HL-60/S4 (cell line): Measurements from ENCODE around the gene DDX41.
"Not testable (repeated sequence)": the region's sequence is repeated elsewhere in the genome, so short reads cannot be mapped to it uniquely, and the experiment has no call there.

Source experiments
- in situ Hi-C: fragments of 300-500 bp; cut with MboI; formaldehyde crosslinking; loops from 2 replicates; pipeline ENCODE4 v1.14.3; 2022; ENCODE audit warnings: low sequenced_read_pairs

The DDX41 gene

GRCh38 chr5:177486256-177486655 is 30.5 kb downstream of the DDX41 start:
- in situ Hi-C loops, result no loop called here

GRCh38 chr5:177485753-177486152 is 31.0 kb downstream of the DDX41 start:
- in situ Hi-C loops, result not testable (repeated sequence)

- in situ Hi-C loops, result no loop called here
Observed at GRCh38 chr5:177484902-177485549, 31.7 kb downstream of the DDX41 start.

GRCh38 chr5:177483994-177484901 is 32.5 kb downstream of the DDX41 start:
- in situ Hi-C loops, result no loop called here

GRCh38 chr5:177483042-177483441 is 33.7 kb downstream of the DDX41 start:
- in situ Hi-C loops, result no loop called here

GRCh38 chr5:177482359-177482795 is 34.4 kb downstream of the DDX41 start:
- in situ Hi-C loops, result no loop called here

GRCh38 chr5:177479774-177480173 is 37.0 kb downstream of the DDX41 start:
- in situ Hi-C loops, result no loop called here

GRCh38 chr5:177478711-177479646 is 37.8 kb downstream of the DDX41 start:
- in situ Hi-C loops, result no loop called here

- in situ Hi-C loops, result no loop called here
Observed at GRCh38 chr5:177477701-177478477, 38.9 kb downstream of the DDX41 start.

GRCh38 chr5:177476531-177477233 is 40.1 kb downstream of the DDX41 start:
- in situ Hi-C loops, result no loop called here

- in situ Hi-C loops, result no loop called here
Observed at GRCh38 chr5:177475563-177476427, 41.0 kb downstream of the DDX41 start.

- in situ Hi-C loops, result no loop called here
Observed at GRCh38 chr5:177474846-177475562, 41.8 kb downstream of the DDX41 start.

GRCh38 chr5:177474002-177474476 is 42.7 kb downstream of the DDX41 start:
- in situ Hi-C loops, result no loop called here

GRCh38 chr5:177473443-177474001 is 43.2 kb downstream of the DDX41 start, which contains the start of gene DBN1:
Gene DBN1, minus strand, starts transcription at chr5:177473634. Its CDS starts 113 bp downstream, at chr5:177473521.
- in situ Hi-C loops, result no loop called here

GRCh38 chr5:177472460-177473442 is 44.0 kb downstream of the DDX41 start:
- in situ Hi-C loops, result no loop called here

GRCh38 chr5:177471610-177472356 is 45.0 kb downstream of the DDX41 start:
- in situ Hi-C loops, result no loop called here
